SK-N-SH (cell line): ENCODE results near the gene MKX. TPM values are rescaled to one million over a fixed set of nuclear protein-coding genes. Genes with fewer than 3 reads are reported as not detected.

Experiments
- CTCF ChIA-PET: fragments of 300-600, 350-600 bp; formaldehyde crosslinking; extraction: SDS; loops from one replicate; lab custom pipeline; 2021; lab: Yijun Ruan, JAX
- POLR2A ChIA-PET: fragments of 350-600 bp; sonication (Branson Sonifier 250); formaldehyde crosslinking; extraction: SDS; loops from one replicate; lab custom pipeline; 2020; ENCODE audit warnings: antibody characterized with exemption, inconsistent platforms; lab: Yijun Ruan, JAX
- DNase-seq: peaks from one replicate; pipeline ENCODE4 v3.0.0; 2012
- H2AFZ ChIP-seq: fragments of 200-600 bp; sonication (generic); 2 replicates; pipeline ENCODE4 v1.8.1; 2016; ENCODE audit warnings: antibody characterized with exemption, mild to moderate bottlenecking, low read depth
- H3F3A ChIP-seq: fragments of 200-600 bp; sonication (generic); replicated peaks from 2 replicates; pipeline ENCODE3; 2016; ENCODE audit warnings: antibody characterized with exemption, mild to moderate bottlenecking; ENCODE audit not compliant: insufficient read depth
- H3K27ac ChIP-seq, 2 experiments: fragments of 200-500 bp in 1 of 2; fragments of 200-600 bp in 1 of 2; sonication (Bioruptor generic) in 1 of 2; sonication (generic), shearing (Covaris generic) in 1 of 2; 2 replicates each; pipeline versions ENCODE4 v1.5.1 to v1.6.1; 2014 to 2016; ENCODE audit warnings: low read depth in 2 of 2, inconsistent platforms in 1 of 2, low read length in 1 of 2, mild to moderate bottlenecking in 1 of 2, mixed read lengths in 1 of 2
- H3K27me3 ChIP-seq: fragments of 200-600 bp; sonication (generic), shearing (Covaris generic); 2 replicates; pipeline ENCODE4 v1.6.1; 2016; ENCODE audit warnings: mixed run types; ENCODE audit not compliant: insufficient read depth
- H3K36me3 ChIP-seq, 2 experiments: fragments of 200-500 bp in 1 of 2; fragments of 200-600 bp in 1 of 2; sonication (Bioruptor generic) in 1 of 2; sonication (generic) in 1 of 2; replicated peaks in 1 of 2; 2 replicates each; pipeline versions ENCODE3 to v1.5.1; 2014 to 2016; ENCODE audit warnings: low read length in 1 of 2, mild to moderate bottlenecking in 1 of 2; ENCODE audit not compliant: insufficient read depth in 2 of 2, control insufficient read depth in 1 of 2
- H3K4me1 ChIP-seq, 2 experiments: fragments of 200-500 bp in 1 of 2; fragments of 200-600 bp in 1 of 2; sonication (Bioruptor generic) in 1 of 2; sonication (generic), shearing (Covaris generic) in 1 of 2; 2 replicates each; pipeline versions ENCODE4 v1.5.1 to v1.6.1; 2014 to 2016; ENCODE audit warnings: low read depth in 1 of 2, low read length in 1 of 2, mixed run types in 1 of 2; ENCODE audit not compliant: insufficient read depth in 2 of 2, control insufficient read depth in 1 of 2
- H3K4me2 ChIP-seq: fragments of 200-600 bp; sonication (generic), shearing (Covaris generic); 2 replicates; pipeline ENCODE4 v1.6.1; 2017; ENCODE audit warnings: mixed run types
- H3K4me3 ChIP-seq, 2 experiments: fragments of 200-500 bp in 1 of 2; fragments of 200-600 bp in 1 of 2; sonication (Bioruptor generic) in 1 of 2; sonication (generic), shearing (Covaris generic) in 1 of 2; 2 replicates each; pipeline versions ENCODE4 v1.5.1 to v1.8.1; 2014 to 2016; ENCODE audit warnings: low read depth in 2 of 2, inconsistent platforms in 1 of 2, low read length in 1 of 2, mild to moderate bottlenecking in 1 of 2, mixed read lengths in 1 of 2, moderate library complexity in 1 of 2
- H3K79me2 ChIP-seq: fragments of 200-600 bp; sonication (generic); 2 replicates; pipeline ENCODE4 v1.8.1; 2017; ENCODE audit warnings: mild to moderate bottlenecking; ENCODE audit not compliant: insufficient read depth
- H3K9ac ChIP-seq: fragments of 200-600 bp; sonication (generic); 2 replicates; pipeline ENCODE4 v1.6.1; 2017; ENCODE audit warnings: mixed run types
- H3K9me2 ChIP-seq: fragments of 200-600 bp; sonication (generic); 2 replicates; pipeline ENCODE4 v1.6.1; 2017; ENCODE audit warnings: mixed run types
- H3K9me3 ChIP-seq: fragments of 200-600 bp; sonication (generic); 2 replicates; pipeline ENCODE4 v1.6.1; 2017; ENCODE audit warnings: mixed run types, mild to moderate bottlenecking, moderate library complexity
- H4K20me1 ChIP-seq: fragments of 200-600 bp; sonication (generic); 2 replicates; pipeline ENCODE4 v1.6.1; 2017; ENCODE audit warnings: mild to moderate bottlenecking, mixed run types; ENCODE audit not compliant: insufficient read depth
- CTCF ChIP-seq: fragments of 200-600 bp; sonication (generic); IDR thresholded peaks from 2 replicates; pipeline ENCODE4 v1.6.1; 2017; ENCODE audit warnings: antibody characterized with exemption, mild to moderate bottlenecking, moderate library complexity
- ELF1 ChIP-seq: IDR thresholded peaks from 2 replicates; pipeline ENCODE4 v1.4.0; 2012
- FOXM1 ChIP-seq: IDR thresholded peaks from 2 replicates; pipeline ENCODE4 v1.4.0; 2012; ENCODE audit warnings: low read depth, mild to moderate bottlenecking
- GATA2 ChIP-seq: sonication (generic); formaldehyde crosslinking; IDR thresholded peaks from 2 replicates; pipeline ENCODE4 v1.5.0; 2020; ENCODE audit warnings: mild to moderate bottlenecking, missing genetic modification reagents
- JUND ChIP-seq: IDR thresholded peaks from 2 replicates; pipeline ENCODE4 v1.4.0; 2012
- MEF2A ChIP-seq: IDR thresholded peaks from 2 replicates; pipeline ENCODE4 v1.4.0; 2012; ENCODE audit warnings: low read depth, borderline replicate concordance
- MXI1 ChIP-seq: IDR thresholded peaks from 2 replicates; pipeline ENCODE4 v1.6.1; 2012; ENCODE audit warnings: mild to moderate bottlenecking, low read depth, low read length, improper control_type of control experiment
- NFIC ChIP-seq: IDR thresholded peaks from 2 replicates; pipeline ENCODE4 v1.4.0; 2012; ENCODE audit warnings: borderline replicate concordance
- POLR2AphosphoS5 ChIP-seq: IDR thresholded peaks from 2 replicates; pipeline ENCODE4 v1.6.1; 2012; ENCODE audit warnings: low read depth, low read length
- RAD21 ChIP-seq: IDR thresholded peaks from 2 replicates; pipeline ENCODE4 v1.6.1; 2012; ENCODE audit warnings: mild to moderate bottlenecking, low read length
- RFX5 ChIP-seq: IDR thresholded peaks from 2 replicates; pipeline ENCODE4 v1.6.1; 2012; ENCODE audit warnings: mild to moderate bottlenecking, improper control_type of control experiment, low read length
- SMC3 ChIP-seq: IDR thresholded peaks from 2 replicates; pipeline ENCODE4 v1.6.1; 2012; ENCODE audit warnings: low read depth, low read length, improper control_type of control experiment
- TAF1 ChIP-seq: IDR thresholded peaks from 2 replicates; pipeline ENCODE4 v1.6.1; 2012; ENCODE audit warnings: low read depth, mild to moderate bottlenecking, low read length, moderate library complexity, borderline replicate concordance
- TEAD4 ChIP-seq: IDR thresholded peaks from 2 replicates; pipeline ENCODE4 v1.4.0; 2012; ENCODE audit warnings: mild to moderate bottlenecking, borderline replicate concordance; ENCODE audit not compliant: insufficient read depth
- WGBS: methylation state at CpG from one replicate; pipeline ENCODE4 v1.1.6; 2017; ENCODE audit warnings: low lambda C conversion rate; 5-methylcytosine and 5-hydroxymethylcytosine counted together
- polyA plus RNA-seq, 3 experiments: library from polyadenylated mRNA; depleted of rRNA; stranded (reverse); fragments of >200 nt; gene quantifications; 2 replicates each; pipeline ENCODE4 v1.2.3, GENCODE V29; 2012
- TF ChIP-seq, protein P1 (sequence below): IDR thresholded peaks from 2 replicates; pipeline ENCODE4 v1.6.1; 2012; ENCODE audit warnings: mild to moderate bottlenecking, low read depth, low read length, moderate library complexity
- TF ChIP-seq, protein P2 (sequence below): IDR thresholded peaks from 2 replicates; pipeline ENCODE4; 2012
- TF ChIP-seq, protein P3 (sequence below): fragments of 150-350 bp; IDR thresholded peaks from 2 replicates; pipeline ENCODE4 v1.6.1; 2017; ENCODE audit warnings: antibody characterized with exemption, low read length, low read depth, borderline replicate concordance

MKX gene
- polyA plus RNA-seq, 1 of the 3 experiments (the other 2 are of a cell fraction) = not detected

DNA sequence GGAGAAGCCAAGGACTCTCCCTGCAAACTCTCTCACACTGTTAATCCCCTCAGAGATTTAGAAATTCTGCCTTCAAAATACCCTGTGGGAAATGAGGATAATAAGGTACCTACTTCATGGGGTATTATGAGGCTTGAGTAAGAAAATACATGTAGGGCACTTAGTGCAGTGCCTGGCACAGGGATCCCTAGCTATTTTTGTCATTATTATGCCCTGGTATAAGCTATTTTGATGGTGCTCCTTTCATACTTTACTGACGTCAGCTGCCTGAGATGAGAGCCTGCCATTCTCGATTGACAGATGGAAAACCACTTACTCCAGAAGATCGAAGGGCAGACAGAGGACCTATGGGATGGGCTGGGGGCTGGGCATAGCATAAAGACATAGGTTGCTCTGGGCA lies 30.1 kb downstream of the MKX start:
- 0% methylated on average over 3 of the region's 3 CpGs for WGBS
- no peaks in the 10 kb centered on the region for H3F3A ChIP-seq
- no peak overlapping the region for H3K9ac ChIP-seq
- no peak overlapping the region for H3K4me2 ChIP-seq
- H4K20me1 ChIP-seq = no peaks in the 10 kb centered on the region
- ChIA-PET POLR2A (no interaction called here), CTCF (interaction anchor here (0.6 kb wide), 1 partner anchor 244 kb away, joined by 3 read pairs; no protein-coding TSS in a partner anchor)
- no peak overlapping the region for H3K27ac ChIP-seq
- no peaks in the 10 kb centered on the region for H3K9me3 ChIP-seq
- peaks cover 15% of the 10 kb centered on the region; the same call in 1 of the 2 replicates for H3K27me3 ChIP-seq
- H3K9me2 ChIP-seq = no peaks in the 10 kb centered on the region
- no peaks in the 10 kb centered on the region for H3K4me1 ChIP-seq
- no peak for DNase-seq
- H2AFZ ChIP-seq = no peak overlapping the region
- no peak overlapping the region for H3K4me3 ChIP-seq
- H3K36me3 ChIP-seq = no peaks in the 10 kb centered on the region
- TF ChIP-seq TAF1 (no peak), SMC3 (no peak), GATA2 (CRISPR knock-in tag) (no peak)
- TF ChIP-seq, protein P1, sequence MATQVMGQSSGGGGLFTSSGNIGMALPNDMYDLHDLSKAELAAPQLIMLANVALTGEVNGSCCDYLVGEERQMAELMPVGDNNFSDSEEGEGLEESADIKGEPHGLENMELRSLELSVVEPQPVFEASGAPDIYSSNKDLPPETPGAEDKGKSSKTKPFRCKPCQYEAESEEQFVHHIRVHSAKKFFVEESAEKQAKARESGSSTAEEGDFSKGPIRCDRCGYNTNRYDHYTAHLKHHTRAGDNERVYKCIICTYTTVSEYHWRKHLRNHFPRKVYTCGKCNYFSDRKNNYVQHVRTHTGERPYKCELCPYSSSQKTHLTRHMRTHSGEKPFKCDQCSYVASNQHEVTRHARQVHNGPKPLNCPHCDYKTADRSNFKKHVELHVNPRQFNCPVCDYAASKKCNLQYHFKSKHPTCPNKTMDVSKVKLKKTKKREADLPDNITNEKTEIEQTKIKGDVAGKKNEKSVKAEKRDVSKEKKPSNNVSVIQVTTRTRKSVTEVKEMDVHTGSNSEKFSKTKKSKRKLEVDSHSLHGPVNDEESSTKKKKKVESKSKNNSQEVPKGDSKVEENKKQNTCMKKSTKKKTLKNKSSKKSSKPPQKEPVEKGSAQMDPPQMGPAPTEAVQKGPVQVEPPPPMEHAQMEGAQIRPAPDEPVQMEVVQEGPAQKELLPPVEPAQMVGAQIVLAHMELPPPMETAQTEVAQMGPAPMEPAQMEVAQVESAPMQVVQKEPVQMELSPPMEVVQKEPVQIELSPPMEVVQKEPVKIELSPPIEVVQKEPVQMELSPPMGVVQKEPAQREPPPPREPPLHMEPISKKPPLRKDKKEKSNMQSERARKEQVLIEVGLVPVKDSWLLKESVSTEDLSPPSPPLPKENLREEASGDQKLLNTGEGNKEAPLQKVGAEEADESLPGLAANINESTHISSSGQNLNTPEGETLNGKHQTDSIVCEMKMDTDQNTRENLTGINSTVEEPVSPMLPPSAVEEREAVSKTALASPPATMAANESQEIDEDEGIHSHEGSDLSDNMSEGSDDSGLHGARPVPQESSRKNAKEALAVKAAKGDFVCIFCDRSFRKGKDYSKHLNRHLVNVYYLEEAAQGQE = no peak
- no peaks in the 10 kb centered on the region for H3K79me2 ChIP-seq

GRCh38 chr10:27714349-27714748 lies 31.3 kb downstream of the MKX start:
- no peak overlapping the region for H3K4me3 ChIP-seq
- DNase-seq = no peak
- ChIA-PET CTCF (no interaction called here), POLR2A (no interaction called here)
- H3F3A ChIP-seq = no peaks in the 10 kb centered on the region
- no peak overlapping the region for H2AFZ ChIP-seq
- H3K27me3 ChIP-seq = peaks cover 15% of the 10 kb centered on the region; the same call in 1 of the 2 replicates
- 18% methylated on average over 4 of the region's 4 CpGs for WGBS
- H3K9ac ChIP-seq = no peak overlapping the region
- H3K79me2 ChIP-seq = no peaks in the 10 kb centered on the region
- H3K9me2 ChIP-seq = no peaks in the 10 kb centered on the region
- TF ChIP-seq FOXM1 = no peak
- no peak for TF ChIP-seq TEAD4
- TF ChIP-seq, protein P2, sequence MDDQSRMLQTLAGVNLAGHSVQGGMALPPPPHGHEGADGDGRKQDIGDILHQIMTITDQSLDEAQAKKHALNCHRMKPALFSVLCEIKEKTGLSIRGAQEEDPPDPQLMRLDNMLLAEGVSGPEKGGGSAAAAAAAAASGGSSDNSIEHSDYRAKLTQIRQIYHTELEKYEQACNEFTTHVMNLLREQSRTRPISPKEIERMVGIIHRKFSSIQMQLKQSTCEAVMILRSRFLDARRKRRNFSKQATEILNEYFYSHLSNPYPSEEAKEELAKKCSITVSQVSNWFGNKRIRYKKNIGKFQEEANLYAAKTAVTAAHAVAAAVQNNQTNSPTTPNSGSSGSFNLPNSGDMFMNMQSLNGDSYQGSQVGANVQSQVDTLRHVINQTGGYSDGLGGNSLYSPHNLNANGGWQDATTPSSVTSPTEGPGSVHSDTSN = no peak
- no peak for TF ChIP-seq RAD21
- TF ChIP-seq RFX5 = no peak
- TF ChIP-seq, protein P3, sequence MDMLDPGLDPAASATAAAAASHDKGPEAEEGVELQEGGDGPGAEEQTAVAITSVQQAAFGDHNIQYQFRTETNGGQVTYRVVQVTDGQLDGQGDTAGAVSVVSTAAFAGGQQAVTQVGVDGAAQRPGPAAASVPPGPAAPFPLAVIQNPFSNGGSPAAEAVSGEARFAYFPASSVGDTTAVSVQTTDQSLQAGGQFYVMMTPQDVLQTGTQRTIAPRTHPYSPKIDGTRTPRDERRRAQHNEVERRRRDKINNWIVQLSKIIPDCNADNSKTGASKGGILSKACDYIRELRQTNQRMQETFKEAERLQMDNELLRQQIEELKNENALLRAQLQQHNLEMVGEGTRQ = no peak
- TF ChIP-seq ELF1 = no peak
- no peak for TF ChIP-seq MEF2A
- TF ChIP-seq POLR2AphosphoS5 = no peak
- no peak for TF ChIP-seq NFIC
- TF ChIP-seq, protein P1 = no peak
- TF ChIP-seq CTCF = no peak
- no peak for TF ChIP-seq SMC3
- no peak for TF ChIP-seq JUND
- TF ChIP-seq MXI1 = no peak
- H3K4me2 ChIP-seq = peak overlapping the region; percentile 24; the same call in 1 of the 2 replicates
- no peaks in the 10 kb centered on the region for H4K20me1 ChIP-seq
- no peaks in the 10 kb centered on the region for H3K4me1 ChIP-seq
- no peaks in the 10 kb centered on the region for H3K9me3 ChIP-seq
- H3K27ac ChIP-seq = no peak overlapping the region
- H3K36me3 ChIP-seq = no peaks in the 10 kb centered on the region
